RWPE1 (cell line): ENCODE measurements around the gene TRPM3.

Experiments
- CTCF ChIA-PET: fragments of 350-600 bp; sonication (Branson Sonifier 250); formaldehyde crosslinking; extraction: SDS; loops from one replicate; lab custom pipeline; 2021; lab: Yijun Ruan, JAX
- POLR2A ChIA-PET: fragments of 400-600 bp; formaldehyde crosslinking; extraction: SDS; loops from one replicate; lab custom pipeline; 2020; ENCODE audit warnings: antibody characterized with exemption; ENCODE audit not compliant: low non-redundant PET; lab: Yijun Ruan, JAX
- DNase-seq: peaks from one replicate; pipeline ENCODE4 v3.0.0; 2012; ENCODE audit warnings: low spot score
- H3K27ac ChIP-seq: fragments of 450-650 bp; 2 replicates; pipeline ENCODE4 v1.5.1; 2017
- TF ChIP-seq, protein P1 (sequence below): fragments of 450-650 bp; conservative IDR thresholded peaks from 2 replicates; pipeline ENCODE4 v1.5.1; 2017; ENCODE audit warnings: low read depth, mild to moderate bottlenecking

The TRPM3 gene

DNA sequence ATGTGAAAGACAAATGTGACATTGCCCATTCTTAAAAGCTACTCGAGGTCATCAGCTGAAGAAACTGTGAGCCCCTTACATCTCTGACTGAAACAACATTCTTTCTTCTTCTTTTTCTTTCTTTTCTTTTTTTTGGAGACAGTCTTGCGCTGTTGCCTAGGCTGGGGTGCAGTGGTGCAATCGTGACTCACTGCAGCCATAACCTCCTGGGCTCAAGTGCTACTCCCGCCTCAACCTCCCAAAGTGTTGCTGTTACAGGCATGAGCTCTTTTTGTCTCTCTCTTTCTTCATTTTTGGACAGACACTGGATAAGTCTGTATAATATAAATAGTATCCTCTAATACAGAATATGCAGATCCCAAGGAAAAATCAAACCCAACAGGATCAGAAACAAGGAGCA, 443.3 kb downstream of the TRPM3 start:
- no peak overlapping the region for H3K27ac ChIP-seq
- ChIA-PET CTCF (interaction anchor here (1.1 kb wide), 1 partner anchor 38 kb away, joined by 4 read pairs; no protein-coding TSS in a partner anchor), POLR2A (no interaction called here)
- TF ChIP-seq, protein P1, sequence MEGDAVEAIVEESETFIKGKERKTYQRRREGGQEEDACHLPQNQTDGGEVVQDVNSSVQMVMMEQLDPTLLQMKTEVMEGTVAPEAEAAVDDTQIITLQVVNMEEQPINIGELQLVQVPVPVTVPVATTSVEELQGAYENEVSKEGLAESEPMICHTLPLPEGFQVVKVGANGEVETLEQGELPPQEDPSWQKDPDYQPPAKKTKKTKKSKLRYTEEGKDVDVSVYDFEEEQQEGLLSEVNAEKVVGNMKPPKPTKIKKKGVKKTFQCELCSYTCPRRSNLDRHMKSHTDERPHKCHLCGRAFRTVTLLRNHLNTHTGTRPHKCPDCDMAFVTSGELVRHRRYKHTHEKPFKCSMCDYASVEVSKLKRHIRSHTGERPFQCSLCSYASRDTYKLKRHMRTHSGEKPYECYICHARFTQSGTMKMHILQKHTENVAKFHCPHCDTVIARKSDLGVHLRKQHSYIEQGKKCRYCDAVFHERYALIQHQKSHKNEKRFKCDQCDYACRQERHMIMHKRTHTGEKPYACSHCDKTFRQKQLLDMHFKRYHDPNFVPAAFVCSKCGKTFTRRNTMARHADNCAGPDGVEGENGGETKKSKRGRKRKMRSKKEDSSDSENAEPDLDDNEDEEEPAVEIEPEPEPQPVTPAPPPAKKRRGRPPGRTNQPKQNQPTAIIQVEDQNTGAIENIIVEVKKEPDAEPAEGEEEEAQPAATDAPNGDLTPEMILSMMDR = no peak
- DNase-seq = no peak

DNA sequence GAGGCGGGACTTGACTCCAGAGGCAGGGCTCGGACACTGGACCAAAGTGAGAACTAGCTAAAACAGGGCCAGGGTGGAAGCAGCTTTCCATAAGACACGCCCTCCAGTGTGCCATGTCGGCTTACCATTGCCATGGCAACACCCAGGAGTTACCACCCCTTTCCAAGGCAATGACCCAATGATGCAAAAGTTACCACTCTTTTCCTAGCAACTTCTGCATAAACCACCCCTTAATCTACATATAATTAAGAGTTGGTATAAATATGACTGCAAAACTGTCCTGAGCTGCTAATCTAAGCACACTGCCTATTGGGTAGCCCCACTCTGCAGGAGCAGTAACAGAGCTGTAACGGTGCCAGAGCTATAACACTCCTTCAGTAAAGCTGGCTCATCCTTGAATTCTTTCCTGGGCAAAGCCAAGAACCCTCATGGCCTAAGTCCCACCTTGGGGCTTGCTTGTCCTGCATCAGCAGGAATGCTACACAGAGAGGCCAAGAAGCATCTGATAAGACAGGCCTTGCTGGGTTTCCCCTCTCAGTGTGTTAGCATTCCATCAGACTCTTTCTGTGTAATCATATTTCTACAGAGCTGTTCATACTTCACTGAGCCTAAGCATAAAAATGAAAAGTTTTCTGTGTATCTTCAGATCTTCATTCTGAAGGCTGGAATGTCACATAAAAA, 444.2 kb downstream of the TRPM3 start:
- TF ChIP-seq, protein P1 = no peak
- ChIA-PET POLR2A (no interaction called here), CTCF (interaction anchor here (0.6 kb wide), 2 partner anchors 97 to 450 kb away, joined by 4 read pairs; no protein-coding TSS in a partner anchor)
- no peak overlapping the region for H3K27ac ChIP-seq
- no peak for DNase-seq

GRCh38 chr9:70675868-70676370, 445.5 kb downstream of the TRPM3 start:
- CTCF ChIA-PET = no interaction called here
- no peak overlapping the region for H3K27ac ChIP-seq
- DNase-seq = no peak
- TF ChIP-seq, protein P1 = no peak
- POLR2A ChIA-PET = no interaction called here

DNA sequence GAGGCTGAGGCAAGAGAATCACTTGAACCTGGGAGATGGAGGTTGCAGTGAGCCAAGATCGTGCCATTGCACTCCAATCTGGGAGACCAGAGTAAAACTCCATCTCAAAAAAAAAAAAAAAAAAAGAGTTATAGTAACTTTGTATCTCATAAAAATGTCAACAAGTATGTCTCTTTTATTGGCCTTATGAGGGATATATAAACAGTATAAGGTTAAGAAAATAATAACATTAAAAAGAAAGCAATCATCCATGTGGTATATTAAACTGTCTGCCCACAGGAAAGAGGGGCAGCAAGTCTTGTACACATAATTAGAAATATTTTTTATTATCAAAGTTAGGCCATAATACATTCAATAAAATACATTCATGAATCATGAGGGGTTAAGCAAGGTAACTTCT, 447.6 kb downstream of the TRPM3 start:
- CTCF ChIA-PET = no interaction called here
- POLR2A ChIA-PET = no interaction called here
- H3K27ac ChIP-seq = no peak overlapping the region
- no peak for DNase-seq
- TF ChIP-seq, protein P1 = no peak

GRCh38 chr9:70672161-70672649, 449.2 kb downstream of the TRPM3 start:
- CTCF ChIA-PET = interaction anchor here (0.6 to 1.4 kb wide), 2 partner anchors 20 to 32 kb away, joined by 3 read pairs; no protein-coding TSS in a partner anchor
- POLR2A ChIA-PET = no interaction called here
- TF ChIP-seq, protein P1 = no peak
- DNase-seq = no peak
- H3K27ac ChIP-seq = no peak overlapping the region

- TF ChIP-seq, protein P1 = no peak
- ChIA-PET POLR2A (no interaction called here), CTCF (no interaction called here)
- no peak for DNase-seq
- no peak overlapping the region for H3K27ac ChIP-seq
Observed at GRCh38 chr9:70668751-70669150, 452.7 kb downstream of the TRPM3 start.
